ENCODE results near the gene PRKCH. TPM values are rescaled to one million over a fixed set of nuclear protein-coding genes. Genes with fewer than 3 reads are reported as not detected.
A peak's percentile ranks its signal among the peaks of the same experiment; 100 is the strongest.

Gene PRKCH
- total RNA-seq, 2 donors from 2014 or later: 24.6 to 73.6 TPM

DNA sequence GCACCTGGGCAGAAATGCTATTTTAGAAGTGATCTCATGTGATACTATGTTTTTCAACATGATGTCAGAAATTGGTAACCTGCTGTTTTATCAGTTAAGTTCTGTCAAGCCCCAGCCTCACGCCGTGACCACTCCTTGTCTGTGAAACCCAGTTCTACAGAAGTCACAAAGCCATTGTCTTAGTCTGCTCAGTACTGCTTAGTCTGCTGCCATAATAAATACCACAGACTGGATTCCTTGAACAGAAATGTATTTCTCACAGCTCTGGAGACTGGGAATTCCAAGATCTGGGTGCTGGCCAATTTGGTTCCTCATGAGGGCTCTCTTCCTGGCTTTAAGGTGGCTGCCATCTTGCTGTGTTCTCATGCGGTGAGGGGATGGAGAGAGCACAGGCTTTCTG is 176.9 kb downstream of the PRKCH start:
- Histone ChIP-seq H3K4me1 (ENCODE audit: control insufficient read depth in 1 of 2, low read depth in 2 of 2) (peaks cover 27 to 32% of the 10 kb centered on the region in 2 donors), H3K27ac (peak overlapping the region in 1 of 2 donors; percentile 11), H3K9me3 (no peaks in the 10 kb centered on the region), H3K36me3 (no peaks in the 10 kb centered on the region), H3K4me3 (no peak overlapping the region), H3K27me3 (replicated peaks; ENCODE audit: insufficient read depth) (no peaks in the 10 kb centered on the region)
- ATAC-seq (ENCODE audit: insufficient number of reproducible peaks, low FRiP score, low read depth) (no peak), DNase-seq (ENCODE audit: low spot score) (no peak)
- TF ChIP-seq, protein P1, sequence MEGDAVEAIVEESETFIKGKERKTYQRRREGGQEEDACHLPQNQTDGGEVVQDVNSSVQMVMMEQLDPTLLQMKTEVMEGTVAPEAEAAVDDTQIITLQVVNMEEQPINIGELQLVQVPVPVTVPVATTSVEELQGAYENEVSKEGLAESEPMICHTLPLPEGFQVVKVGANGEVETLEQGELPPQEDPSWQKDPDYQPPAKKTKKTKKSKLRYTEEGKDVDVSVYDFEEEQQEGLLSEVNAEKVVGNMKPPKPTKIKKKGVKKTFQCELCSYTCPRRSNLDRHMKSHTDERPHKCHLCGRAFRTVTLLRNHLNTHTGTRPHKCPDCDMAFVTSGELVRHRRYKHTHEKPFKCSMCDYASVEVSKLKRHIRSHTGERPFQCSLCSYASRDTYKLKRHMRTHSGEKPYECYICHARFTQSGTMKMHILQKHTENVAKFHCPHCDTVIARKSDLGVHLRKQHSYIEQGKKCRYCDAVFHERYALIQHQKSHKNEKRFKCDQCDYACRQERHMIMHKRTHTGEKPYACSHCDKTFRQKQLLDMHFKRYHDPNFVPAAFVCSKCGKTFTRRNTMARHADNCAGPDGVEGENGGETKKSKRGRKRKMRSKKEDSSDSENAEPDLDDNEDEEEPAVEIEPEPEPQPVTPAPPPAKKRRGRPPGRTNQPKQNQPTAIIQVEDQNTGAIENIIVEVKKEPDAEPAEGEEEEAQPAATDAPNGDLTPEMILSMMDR (IDR thresholded peaks at IDR 0.05): no peak

DNA sequence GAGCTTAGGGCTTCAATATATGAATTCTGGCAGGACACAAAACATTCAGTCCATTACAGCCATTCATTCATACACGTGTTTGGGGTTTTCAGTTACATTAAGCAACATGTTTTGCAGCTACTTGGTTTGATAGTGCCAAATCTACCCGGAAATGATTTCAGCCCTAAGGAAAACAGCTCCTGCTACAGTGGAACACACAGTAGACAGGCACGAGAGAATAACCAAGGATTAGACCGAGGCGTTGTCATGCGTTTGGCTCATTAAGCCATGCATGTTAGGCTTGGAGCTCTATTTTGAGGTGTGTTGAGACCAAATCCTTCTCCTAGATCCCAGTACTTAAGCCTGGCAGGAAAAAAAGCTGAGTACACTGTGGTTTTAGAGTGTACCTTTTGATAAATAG is 177.4 kb downstream of the PRKCH start:
- no peak overlapping the region for H3K4me3 ChIP-seq
- no peaks in the 10 kb centered on the region for H3K36me3 ChIP-seq
- TF ChIP-seq, protein P1 (IDR thresholded peaks at IDR 0.05): no peak
- ATAC-seq (ENCODE audit: insufficient number of reproducible peaks, low FRiP score, low read depth): peak; percentile 46
- H3K9me3 ChIP-seq: no peaks in the 10 kb centered on the region
- H3K27me3 ChIP-seq (replicated peaks; ENCODE audit: insufficient read depth): no peaks in the 10 kb centered on the region
- no peak for DNase-seq (ENCODE audit: low spot score)
- H3K4me1 ChIP-seq (ENCODE audit: control insufficient read depth in 1 of 2, low read depth in 2 of 2): peaks cover 22 to 37% of the 10 kb centered on the region in 2 donors
- peak overlapping the region; percentile 4 to 11 for H3K27ac ChIP-seq

DNA sequence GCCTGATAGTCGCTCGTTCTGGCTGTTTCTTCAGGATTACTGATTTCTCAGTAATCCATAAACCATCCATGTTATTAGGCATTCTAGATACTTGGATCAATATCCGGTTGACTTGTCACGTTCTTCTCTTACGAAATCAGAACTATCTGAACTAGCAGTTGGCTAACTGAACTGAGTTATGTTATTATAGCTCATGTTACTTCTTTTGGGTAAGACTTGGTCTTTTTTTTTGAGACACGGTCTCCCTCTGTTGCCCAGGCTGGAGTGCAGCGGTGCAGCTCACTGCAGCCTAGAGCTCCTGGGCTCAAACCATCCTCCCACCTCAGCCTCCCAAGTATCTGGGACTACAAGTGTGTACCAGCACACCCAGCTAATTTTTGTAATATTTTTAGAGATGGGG is 178.6 kb downstream of the PRKCH start:
- no peak for DNase-seq (ENCODE audit: low spot score)
- H3K9me3 ChIP-seq: no peaks in the 10 kb centered on the region
- H3K4me3 ChIP-seq: no peak overlapping the region
- ATAC-seq (ENCODE audit: insufficient number of reproducible peaks, low FRiP score, low read depth): no peak
- H3K36me3 ChIP-seq: no peaks in the 10 kb centered on the region
- TF ChIP-seq, protein P1 (IDR thresholded peaks at IDR 0.05): no peak
- no peak overlapping the region for H3K27ac ChIP-seq
- peaks cover 25 to 43% of the 10 kb centered on the region in 2 donors for H3K4me1 ChIP-seq (ENCODE audit: control insufficient read depth in 1 of 2, low read depth in 2 of 2)
- no peaks in the 10 kb centered on the region for H3K27me3 ChIP-seq (replicated peaks; ENCODE audit: insufficient read depth)

DNA sequence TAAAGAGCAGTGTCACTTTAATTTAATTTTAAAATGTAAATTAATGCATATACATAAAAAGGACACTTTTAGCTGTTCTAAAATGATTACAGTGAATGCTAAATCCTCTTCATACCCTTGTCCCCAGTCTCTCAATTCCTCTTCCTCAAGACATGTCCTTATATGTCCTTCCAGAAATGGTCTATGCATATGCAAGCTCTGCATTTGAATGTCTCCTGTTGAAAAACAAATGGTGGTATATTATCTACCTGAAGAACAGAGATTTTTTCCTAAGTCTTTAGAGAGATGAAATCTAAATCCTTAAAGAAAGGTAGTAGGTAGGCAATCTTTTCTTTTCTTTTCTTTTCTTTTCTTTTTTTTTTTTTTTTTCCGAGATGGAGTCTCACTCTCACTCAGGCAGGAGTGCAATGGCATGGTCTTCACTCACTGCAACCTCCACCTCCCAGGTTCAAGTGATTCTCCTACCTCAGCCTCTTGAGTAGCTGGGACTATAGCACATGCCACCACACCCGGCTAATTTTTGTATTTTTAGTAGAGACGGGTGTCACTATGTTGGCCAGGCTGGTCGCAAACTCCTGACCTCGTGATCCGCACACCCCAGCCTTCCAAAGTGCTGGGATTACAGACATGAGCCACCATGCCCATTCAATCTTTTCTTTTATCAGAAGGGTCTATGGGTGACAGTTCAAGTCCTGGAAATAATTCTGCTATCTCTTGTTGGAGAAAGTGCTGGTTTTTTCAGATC is 180.5 kb downstream of the PRKCH start:
- Histone ChIP-seq H3K27me3 (replicated peaks; ENCODE audit: insufficient read depth) (no peaks in the 10 kb centered on the region), H3K27ac (peak overlapping the region in 1 of 2 donors; percentile 77), H3K36me3 (no peaks in the 10 kb centered on the region), H3K9me3 (no peaks in the 10 kb centered on the region), H3K4me1 (ENCODE audit: control insufficient read depth in 1 of 2, low read depth in 2 of 2) (peaks cover 33 to 57% of the 10 kb centered on the region in 2 donors), H3K4me3 (no peak overlapping the region)
- TF ChIP-seq, protein P1 (IDR thresholded peaks at IDR 0.05): no peak
- no peak for ATAC-seq (ENCODE audit: insufficient number of reproducible peaks, low FRiP score, low read depth)
- no peak for DNase-seq (ENCODE audit: low spot score)

GRCh38 chr14:61502459-61503093 is 181.2 kb downstream of the PRKCH start:
- TF ChIP-seq, protein P1 (IDR thresholded peaks at IDR 0.05): no peak
- Histone ChIP-seq H3K9me3 (no peaks in the 10 kb centered on the region), H3K4me1 (ENCODE audit: control insufficient read depth in 1 of 2, low read depth in 2 of 2) (peaks cover 33 to 57% of the 10 kb centered on the region in 2 donors), H3K27me3 (replicated peaks; ENCODE audit: insufficient read depth) (no peaks in the 10 kb centered on the region), H3K4me3 (no peak overlapping the region), H3K27ac (peak overlapping the region; percentile 50 to 77), H3K36me3 (no peaks in the 10 kb centered on the region)
- ATAC-seq (ENCODE audit: insufficient number of reproducible peaks, low FRiP score, low read depth) (no peak), DNase-seq (ENCODE audit: low spot score) (no peak)

Data from thoracic aorta (tissue), 2 donors.